HG02642 (cell line): Measurements from ENCODE around the gene ARHGEF2.
A peak's percentile ranks its signal among the peaks of the same experiment; 100 is the strongest.

Experiments used
- ATAC-seq: cut with Tn5 transposase; IDR thresholded peaks from one replicate; pipeline ENCODE4 v1.9.1; 2021; ENCODE audit warnings: mild to moderate bottlenecking; ENCODE audit not compliant: unreplicated experiment, poor library complexity

The ARHGEF2 gene

GRCh38 chr1:155919801-155920200 lies 58.5 kb downstream of the ARHGEF2 start:
- no peak for ATAC-seq

GRCh38 chr1:155918660-155919059 lies 59.7 kb downstream of the ARHGEF2 start:
- ATAC-seq, result no peak

GRCh38 chr1:155913969-155914757 lies 64.2 kb downstream of the ARHGEF2 start:
- no peak for ATAC-seq

GRCh38 chr1:155912056-155912536 lies 66.3 kb downstream of the ARHGEF2 start:
- ATAC-seq, result no peak

- ATAC-seq, result peak; percentile 84
These were observed 66.9 kb downstream of the ARHGEF2 start, which contains the start of gene RIT1 for GRCh38 chr1:155911156-155912055. Gene RIT1, minus strand, starts transcription at chr1:155911349. Its CDS starts 588 bp downstream, at chr1:155910761.

GRCh38 chr1:155910621-155911121 lies 67.7 kb downstream of the ARHGEF2 start:
- peak; percentile 28 for ATAC-seq

- no peak for ATAC-seq
These were observed 68.5 kb downstream of the ARHGEF2 start for GRCh38 chr1:155909894-155910293.

- no peak for ATAC-seq
These were observed 74.1 kb downstream of the ARHGEF2 start for GRCh38 chr1:155904261-155904660.

GRCh38 chr1:155900161-155900560 lies 78.2 kb downstream of the ARHGEF2 start:
- no peak for ATAC-seq

GRCh38 chr1:155899683-155900082 lies 78.7 kb downstream of the ARHGEF2 start:
- no peak for ATAC-seq

GRCh38 chr1:155898888-155899287 lies 79.5 kb downstream of the ARHGEF2 start:
- no peak for ATAC-seq

- ATAC-seq, result no peak
These were observed 80.6 kb downstream of the ARHGEF2 start for GRCh38 chr1:155897746-155898145.
